IMR-90 (cell line): ENCODE data around the gene TANGO6. TPM values are rescaled to one million over a fixed set of nuclear protein-coding genes. Genes with fewer than 3 reads are reported as not detected.

Experiments used
- ATAC-seq: fragments of 200-7000 bp; cut with Tn5 transposase; 2 replicates; pipeline ENCODE4 v1.9.1; 2020; ENCODE audit warnings: low read depth, mild to moderate bottlenecking, moderate library complexity
- BruUV-seq: library from RNA; stranded (reverse); fragments of 400-500 nt; replicated peaks from 2 replicates; lab custom pipeline; 2021; lab: Mats Ljungman, UMichigan
- CTCF ChIA-PET: fragments of 300-600 bp; formaldehyde crosslinking; extraction: SDS; loops from one replicate; lab custom pipeline; 2021; ENCODE audit warnings: antibody characterized with exemption; lab: Yijun Ruan, JAX
- POLR2A ChIA-PET: fragments of 300-600 bp; sonication (Branson Sonifier 250); formaldehyde crosslinking; loops from one replicate; lab custom pipeline; 2022; ENCODE audit warnings: antibody characterized with exemption; ENCODE audit not compliant: unreplicated experiment; lab: Charles Lee
- DNase-seq: peaks from one replicate; pipeline ENCODE4 v3.0.0; 2013
- H2AFZ ChIP-seq: replicated peaks from 2 replicates; pipeline ENCODE3; 2013; ENCODE audit warnings: low read length, mild to moderate bottlenecking; ENCODE audit not compliant: poor library complexity
- H2AK5ac ChIP-seq: 2 replicates; pipeline ENCODE4 v1.6.1; 2013; ENCODE audit warnings: low read depth, low read length, inconsistent platforms
- H2AK9ac ChIP-seq: replicated peaks from 2 replicates; pipeline ENCODE3; 2013; ENCODE audit warnings: mild to moderate bottlenecking, low read depth, low read length, moderate library complexity; ENCODE audit not compliant: poor library complexity
- H2BK120ac ChIP-seq: 2 replicates; pipeline ENCODE4 v1.6.1; 2013; ENCODE audit warnings: low read depth, low read length, inconsistent platforms
- H2BK15ac ChIP-seq: 3 replicates; pipeline ENCODE4 v1.6.1; 2013; ENCODE audit warnings: low read depth, low read length, inconsistent platforms
- H2BK20ac ChIP-seq: 2 replicates; pipeline ENCODE4 v1.6.1; 2013; ENCODE audit warnings: low read depth, mild to moderate bottlenecking, inconsistent platforms, low read length, moderate library complexity
- H2BK5ac ChIP-seq: 2 replicates; pipeline ENCODE4 v1.6.1; 2013; ENCODE audit warnings: mild to moderate bottlenecking, low read depth, low read length, inconsistent platforms; ENCODE audit not compliant: poor library complexity, severe bottlenecking
- H3K14ac ChIP-seq: replicated peaks from 2 replicates; pipeline ENCODE4 v1.6.1; 2013; ENCODE audit warnings: low read depth, low read length, inconsistent platforms
- H3K18ac ChIP-seq: 2 replicates; pipeline ENCODE4 v1.6.1; 2013; ENCODE audit warnings: low read depth, low read length, control low read depth
- H3K23ac ChIP-seq: 2 replicates; pipeline ENCODE4 v1.6.1; 2013; ENCODE audit warnings: low read depth, low read length, inconsistent platforms
- H3K27ac ChIP-seq: 2 replicates; pipeline ENCODE4 v1.5.1; 2013; ENCODE audit warnings: mild to moderate bottlenecking, control low read depth, low read length; ENCODE audit not compliant: insufficient read depth
- H3K27me3 ChIP-seq: 2 replicates; pipeline ENCODE4 v1.6.1; 2013; ENCODE audit warnings: low read length; ENCODE audit not compliant: control insufficient read depth, insufficient read depth
- H3K36me3 ChIP-seq: 2 replicates; pipeline ENCODE4 v1.6.1; 2013; ENCODE audit warnings: low read length, mixed read lengths; ENCODE audit not compliant: control insufficient read depth, insufficient read depth
- H3K4ac ChIP-seq: 2 replicates; pipeline ENCODE4 v1.6.1; 2013; ENCODE audit warnings: low read depth, low read length, inconsistent platforms
- H3K4me1 ChIP-seq: 2 replicates; pipeline ENCODE4 v1.6.1; 2013; ENCODE audit warnings: low read length, mixed read lengths; ENCODE audit not compliant: control insufficient read depth, insufficient read depth
- H3K4me2 ChIP-seq: 2 replicates; pipeline ENCODE4 v1.6.1; 2013; ENCODE audit warnings: low read depth, mild to moderate bottlenecking, control low read depth, low read length, moderate library complexity
- H3K4me3 ChIP-seq: 2 replicates; pipeline ENCODE4 v1.5.1; 2013; ENCODE audit warnings: low read depth, mild to moderate bottlenecking, control low read depth, low read length, moderate library complexity; ENCODE audit not compliant: insufficient read depth
- H3K56ac ChIP-seq: 2 replicates; pipeline ENCODE4 v1.6.1; 2013; ENCODE audit warnings: low read length, inconsistent platforms; ENCODE audit not compliant: insufficient read depth; ENCODE audit errors: extremely low read depth
- H3K79me1 ChIP-seq, 2 experiments: 2 replicates each; pipeline ENCODE4 v1.6.1; 2013; ENCODE audit warnings: low read length in 2 of 2, inconsistent platforms in 1 of 2, low read depth in 1 of 2
- H3K9ac ChIP-seq: 2 replicates; pipeline ENCODE4 v1.6.1; 2013; ENCODE audit warnings: low read depth, low read length, control low read depth
- H3K9me1 ChIP-seq: 2 replicates; pipeline ENCODE4 v1.6.1; 2013; ENCODE audit warnings: low read length, inconsistent platforms; ENCODE audit not compliant: insufficient read depth
- H3K9me3 ChIP-seq: 2 replicates; pipeline ENCODE4 v1.6.1; 2013; ENCODE audit warnings: low read length; ENCODE audit not compliant: control insufficient read depth, insufficient read depth
- H4K20me1 ChIP-seq: 2 replicates; pipeline ENCODE4 v1.6.1; 2013; ENCODE audit warnings: low read length, inconsistent platforms; ENCODE audit not compliant: insufficient read depth
- H4K5ac ChIP-seq: 2 replicates; pipeline ENCODE4 v1.6.1; 2013; ENCODE audit warnings: mild to moderate bottlenecking, low read depth, low read length, control low read depth
- H4K8ac ChIP-seq, 2 experiments: 2 replicates each; pipeline ENCODE4 v1.6.1; 2013; ENCODE audit warnings: low read depth in 2 of 2, low read length in 2 of 2, control low read depth in 1 of 2, inconsistent platforms in 1 of 2
- H4K91ac ChIP-seq: 2 replicates; pipeline ENCODE4 v1.6.1; 2013; ENCODE audit warnings: low read depth, low read length, inconsistent platforms; ENCODE audit not compliant: insufficient read depth
- CEBPB ChIP-seq: IDR thresholded peaks from 2 replicates; pipeline ENCODE4 v1.6.1; 2012; ENCODE audit warnings: low read depth, low read length, improper control_type of control experiment
- FOS ChIP-seq: fragments of 150-350 bp; IDR thresholded peaks from 2 replicates; pipeline ENCODE4 v1.6.1; 2016; ENCODE audit warnings: low read depth, low read length
- MAZ ChIP-seq: IDR thresholded peaks from 2 replicates; pipeline ENCODE4 v1.6.1; 2012; ENCODE audit warnings: low read depth, mild to moderate bottlenecking, low read length, improper control_type of control experiment, moderate library complexity, borderline replicate concordance
- SMC3 ChIP-seq: fragments of 150-350 bp; IDR thresholded peaks from 2 replicates; pipeline ENCODE4 v1.6.1; 2016; ENCODE audit warnings: low read depth, mild to moderate bottlenecking, antibody characterized with exemption, low read length, moderate library complexity
- WGBS, 2 experiments: methylation state at CpG; one replicate each; pipeline versions ENCODE4 v1.1.5 to v1.1.7; 2013; ENCODE audit warnings: missing lambda C conversion rate in 2 of 2; ENCODE audit not compliant: insufficient read length in 1 of 2; ENCODE audit errors: extremely low coverage in 2 of 2; 5-methylcytosine and 5-hydroxymethylcytosine counted together
- dilution Hi-C: fragments of 300-500 bp; cut with HindIII; formaldehyde crosslinking; loops from one replicate; pipeline ENCODE4 v1.14.3; 2018; ENCODE audit warnings: low sequenced_read_pairs; ENCODE audit not compliant: unreplicated experiment
- in situ Hi-C: fragments of 300-500 bp; cut with MboI; formaldehyde crosslinking; loops from 3 replicates; pipeline ENCODE4 v1.14.3; 2019; ENCODE audit warnings: low sequenced_read_pairs, inconsistent platforms, mixed read lengths
- intact Hi-C: fragments of 100-400 bp; cut with micrococcal nuclease; formaldehyde crosslinking; loops from 2 replicates; pipeline ENCODE4 v1.10.0; 2022
- polyA plus RNA-seq, 3 experiments: library from polyadenylated mRNA; depleted of rRNA; stranded (reverse); fragments of >200 nt; gene quantifications; 2 replicates each; pipeline ENCODE4 v1.2.3, GENCODE V29; 2012; ENCODE audit warnings: low replicate concordance in 1 of 3
- total RNA-seq: library from RNA; depleted of rRNA; stranded (reverse); fragments of >200 nt; gene quantifications from 2 replicates; pipeline ENCODE4 v1.2.3, GENCODE V29; 2012

Gene TANGO6
- total and polyA plus RNA-seq, 2 of the 4 experiments (the other 2 are of a cell fraction) = 6.7 to 22.4 TPM

DNA sequence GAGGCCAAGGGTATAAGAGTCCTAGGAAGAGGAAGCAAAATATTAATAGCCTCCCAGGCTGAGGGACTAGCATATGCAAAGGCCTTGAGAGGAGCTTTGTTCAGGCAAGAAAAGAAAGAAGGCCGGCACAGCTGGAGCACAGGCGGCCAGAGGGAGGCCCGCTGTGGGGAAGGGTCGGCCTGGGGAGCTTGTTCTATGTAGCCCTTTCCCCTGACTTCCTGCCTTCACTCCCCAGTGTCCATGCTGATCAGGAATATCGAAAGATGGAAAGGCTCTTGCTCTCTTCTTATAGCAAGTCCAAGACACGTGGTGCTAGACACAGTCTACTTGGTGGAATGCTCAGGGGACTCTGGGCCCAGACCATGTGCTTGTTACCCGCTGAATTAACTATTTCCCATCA is 234.7 kb downstream of the TANGO6 start:
- no peak overlapping the region for H3K18ac ChIP-seq
- no peak overlapping the region for H3K4me3 ChIP-seq
- H3K27ac ChIP-seq = no peak overlapping the region
- H4K5ac ChIP-seq = no peak overlapping the region
- TF ChIP-seq MAZ (no peak), CEBPB (no peak), FOS (no peak), SMC3 (no peak)
- no peaks in the 10 kb centered on the region; a peak in 1 of 4 replicates for H3K79me1 ChIP-seq
- ATAC-seq = no peak
- H4K8ac ChIP-seq = no peak overlapping the region
- H3K9me3 ChIP-seq = no peaks in the 10 kb centered on the region
- in situ Hi-C loops (no loop called here), intact Hi-C loops (no loop called here), dilution Hi-C loops (no loop called here)
- no peak overlapping the region for H3K23ac ChIP-seq
- no peak overlapping the region for H3K4me2 ChIP-seq
- H4K20me1 ChIP-seq = no peaks in the 10 kb centered on the region
- no peak overlapping the region for H2BK5ac ChIP-seq
- H3K56ac ChIP-seq = no peak overlapping the region
- no peaks in the 10 kb centered on the region for H3K27me3 ChIP-seq
- peaks cover 4% of the 10 kb centered on the region for H3K4me1 ChIP-seq
- no peaks in the 10 kb centered on the region for H3K36me3 ChIP-seq
- H4K91ac ChIP-seq = no peak overlapping the region
- H2BK20ac ChIP-seq = no peak overlapping the region
- H2AFZ ChIP-seq = no peak overlapping the region
- no peak overlapping the region for H3K9ac ChIP-seq
- POLR2A ChIA-PET = no interaction called here
- peaks cover 14% of the 10 kb centered on the region for H3K9me1 ChIP-seq
- H2AK9ac ChIP-seq = no peak overlapping the region
- 73% methylated on average over 3 of the region's 7 CpGs; no CpG with 5 or more reads in 1 of the 2 experiments for WGBS, 2 experiments
- no peak for DNase-seq
- H2BK120ac ChIP-seq = no peak overlapping the region
- H3K4ac ChIP-seq = no peak overlapping the region
- H2AK5ac ChIP-seq = no peak overlapping the region
- CTCF ChIA-PET = no interaction called here
- H2BK15ac ChIP-seq = no peak overlapping the region
- no peak overlapping the region for H3K14ac ChIP-seq
- BruUV-seq = no TSS peak
